ENCODE measurements around the gene OR52A1.
"Not testable (repeated sequence)": the region's sequence is repeated elsewhere in the genome, so short reads cannot be mapped to it uniquely, and the experiment has no call there.

Gene OR52A1

DNA sequence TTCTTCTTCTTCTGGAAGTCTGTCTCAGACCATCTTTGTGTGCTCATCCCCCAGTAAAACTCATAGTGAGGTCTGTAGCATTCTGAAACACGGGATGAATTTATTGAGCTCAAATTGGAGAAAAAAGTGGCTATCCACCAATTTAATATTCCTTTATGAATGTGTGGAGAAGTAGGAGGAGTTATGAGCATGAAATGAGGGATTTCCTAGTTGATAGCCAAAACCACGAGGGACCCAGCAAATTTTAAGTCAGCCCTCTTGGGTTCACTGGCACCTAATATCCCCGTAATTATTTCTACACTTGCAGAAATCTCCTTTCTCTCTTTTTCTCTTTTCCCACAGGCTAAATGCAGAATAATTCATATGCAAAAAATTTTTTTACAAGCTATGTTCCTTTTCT is at the start of gene OR52A1:
Gene OR52A1 (minus strand): TSS at position 101 of the 400 bp plus-strand sequence. CDS start 2,388 bp downstream, outside the sequence.
- no peak for DNase-seq (ENCODE audit: low spot score)

GRCh38 chr11:5203366-5203765 is 48.8 kb upstream of the OR52A1 start:
- no peak for DNase-seq (ENCODE audit: low spot score)

DNA sequence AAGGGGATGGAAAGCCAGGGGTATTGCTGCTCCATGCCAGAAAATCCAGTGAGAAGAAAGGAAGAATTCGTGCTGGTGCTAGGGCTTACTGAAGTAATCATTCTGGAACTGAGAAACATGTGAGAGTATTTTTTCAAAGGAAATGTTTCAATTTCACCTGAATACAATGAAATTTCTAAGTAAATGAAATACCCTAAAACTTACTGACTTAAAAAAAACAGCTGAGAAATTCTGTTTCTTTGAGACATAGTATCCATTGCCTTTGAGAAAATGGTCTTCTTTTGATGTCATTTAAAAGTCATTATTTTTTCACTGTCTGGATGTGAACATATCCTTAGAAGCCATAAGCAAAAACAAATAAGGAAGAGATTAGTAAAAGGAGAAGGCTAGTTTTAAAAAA is 46.0 kb upstream of the OR52A1 start, which contains the start of gene OR51V1:
Gene OR51V1 (minus strand): TSS at position 101 of the 400 bp plus-strand sequence. CDS start 0 bp downstream, at position 101.
- DNase-seq (ENCODE audit: low spot score), result no peak

DNA sequence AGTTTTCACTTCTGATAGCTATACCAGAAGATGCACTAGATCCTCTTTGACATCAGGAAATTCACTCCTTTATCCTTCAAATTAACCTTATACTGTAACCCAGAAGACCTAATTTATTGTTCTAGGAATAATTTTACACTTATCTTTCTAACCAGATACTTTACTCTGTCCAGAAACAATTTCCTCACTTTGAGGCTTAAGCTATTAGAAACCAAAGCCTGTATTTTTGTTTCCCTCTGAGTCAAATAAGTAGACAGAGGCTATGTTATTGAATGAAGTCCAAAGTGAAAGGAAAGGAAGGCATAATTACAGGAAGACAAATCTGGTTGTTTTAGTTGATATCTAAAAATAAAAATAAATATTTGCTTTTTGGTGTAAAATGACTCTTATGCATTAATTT is 43.7 kb upstream of the OR52A1 start:
- no peak for DNase-seq (ENCODE audit: low spot score)

- DNase-seq (ENCODE audit: low spot score), result peak; percentile 26
These were observed 43.0 kb upstream of the OR52A1 start for GRCh38 chr11:5197536-5197935.

- no peak for DNase-seq (ENCODE audit: low spot score)
These were observed 42.2 kb upstream of the OR52A1 start for GRCh38 chr11:5196731-5197130.

GRCh38 chr11:5196067-5196466 is 41.5 kb upstream of the OR52A1 start:
- DNase-seq (ENCODE audit: low spot score), result no peak

GRCh38 chr11:5192738-5193137 is 38.2 kb upstream of the OR52A1 start:
- no peak for DNase-seq (ENCODE audit: low spot score)

DNA sequence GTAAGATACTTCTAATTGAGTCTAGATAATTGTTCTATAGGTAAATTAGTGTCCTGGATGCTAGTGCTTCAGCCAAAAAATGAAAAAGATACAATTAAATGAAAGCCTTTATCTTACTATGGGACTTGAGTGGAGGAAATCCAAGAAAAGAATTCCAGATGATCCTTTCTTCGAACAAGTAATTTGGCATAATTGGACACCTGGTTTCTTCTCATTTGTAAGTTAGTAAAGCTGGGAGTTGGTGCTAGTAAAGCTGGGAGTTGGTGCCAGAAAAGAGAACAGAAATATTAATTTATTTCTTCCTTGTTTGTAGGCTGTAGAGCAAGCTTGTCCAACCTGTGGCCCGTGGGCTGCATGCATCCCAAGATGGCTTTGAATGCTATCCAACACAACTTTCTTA is 33.6 kb upstream of the OR52A1 start:
- no peak for DNase-seq (ENCODE audit: low spot score)

GRCh38 chr11:5178046-5178837 is 23.7 kb upstream of the OR52A1 start:
- no peak for DNase-seq (ENCODE audit: low spot score)

GRCh38 chr11:5174934-5175333 is 20.4 kb upstream of the OR52A1 start:
- no peak for DNase-seq (ENCODE audit: low spot score)

- no peak for DNase-seq (ENCODE audit: low spot score)
These were observed 17.3 kb upstream of the OR52A1 start for GRCh38 chr11:5171856-5172255.

GRCh38 chr11:5165898-5166297 is 11.3 kb upstream of the OR52A1 start:
- not testable (repeated sequence) for DNase-seq (ENCODE audit: low spot score)

- DNase-seq (ENCODE audit: low spot score), result not testable (repeated sequence)
These were observed 10.2 kb upstream of the OR52A1 start for GRCh38 chr11:5164807-5165206.

DNA sequence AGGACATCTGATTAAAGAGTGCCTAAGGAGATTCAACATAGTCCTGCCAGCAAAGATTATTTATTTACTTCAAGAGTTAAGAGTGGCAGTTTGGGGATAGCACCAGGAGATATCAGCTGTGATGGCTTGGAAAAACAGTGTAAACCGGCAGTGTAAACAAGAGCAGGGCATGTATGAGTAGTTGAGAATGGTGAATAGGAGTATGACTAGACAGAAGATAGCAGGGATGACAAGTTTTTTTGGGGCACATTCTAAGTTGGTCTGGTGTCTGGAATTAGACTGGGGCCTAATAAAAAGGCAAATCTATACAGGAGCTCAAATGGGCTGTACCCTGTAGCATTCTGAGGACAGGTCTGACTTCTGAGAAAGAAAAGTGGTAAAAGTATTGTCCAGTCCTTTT is 6.5 kb upstream of the OR52A1 start:
- DNase-seq (ENCODE audit: low spot score), result not testable (repeated sequence)

- not testable (repeated sequence) for DNase-seq (ENCODE audit: low spot score)
These were observed 5.7 kb upstream of the OR52A1 start for GRCh38 chr11:5160217-5160616.

GRCh38 chr11:5159806-5160205 is 5.2 kb upstream of the OR52A1 start:
- no peak for DNase-seq (ENCODE audit: low spot score)

DNA sequence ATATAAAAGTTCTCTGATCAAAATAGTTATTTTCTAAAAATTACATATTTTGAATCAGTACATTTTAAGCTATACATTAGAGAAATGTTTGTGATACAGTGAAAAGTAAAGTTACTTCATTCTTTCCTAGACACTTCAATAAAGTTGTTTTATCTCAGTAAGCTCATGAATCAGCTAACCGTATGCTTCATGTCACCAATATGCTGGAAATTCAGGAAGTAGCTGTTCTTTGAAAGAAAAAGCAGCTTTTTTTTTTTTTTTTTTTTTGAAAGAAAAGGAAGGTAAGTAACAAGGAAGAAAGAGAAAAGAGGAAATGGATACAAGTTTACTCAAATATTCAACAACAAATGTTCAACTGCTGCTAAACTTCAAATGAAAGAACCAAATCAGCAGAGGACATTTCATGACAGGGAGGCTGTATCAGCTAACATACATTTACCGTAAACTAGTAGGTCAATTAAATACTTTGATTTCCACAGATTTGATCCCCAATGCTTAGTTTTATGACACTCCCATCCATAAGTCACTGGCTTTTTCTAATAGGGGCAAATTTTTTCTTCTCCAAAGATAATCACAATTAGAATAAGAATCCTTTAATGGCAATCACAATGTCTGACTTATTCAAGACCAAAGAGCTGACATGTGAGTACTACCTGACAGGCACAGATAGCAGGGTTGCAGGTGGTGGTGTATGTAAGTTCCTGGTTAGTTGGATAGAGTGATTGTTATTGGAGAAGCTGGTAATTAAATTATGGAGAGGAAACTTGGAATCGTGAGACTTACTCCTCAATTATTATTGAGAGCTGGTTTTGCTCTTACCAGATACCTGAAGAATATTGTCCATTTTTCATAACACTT is 754 bp downstream of the OR52A1 start:
- DNase-seq (ENCODE audit: low spot score), result no peak

- DNase-seq (ENCODE audit: low spot score), result no peak
These were observed 2.8 kb downstream of the OR52A1 start for GRCh38 chr11:5151713-5152153.

DNA sequence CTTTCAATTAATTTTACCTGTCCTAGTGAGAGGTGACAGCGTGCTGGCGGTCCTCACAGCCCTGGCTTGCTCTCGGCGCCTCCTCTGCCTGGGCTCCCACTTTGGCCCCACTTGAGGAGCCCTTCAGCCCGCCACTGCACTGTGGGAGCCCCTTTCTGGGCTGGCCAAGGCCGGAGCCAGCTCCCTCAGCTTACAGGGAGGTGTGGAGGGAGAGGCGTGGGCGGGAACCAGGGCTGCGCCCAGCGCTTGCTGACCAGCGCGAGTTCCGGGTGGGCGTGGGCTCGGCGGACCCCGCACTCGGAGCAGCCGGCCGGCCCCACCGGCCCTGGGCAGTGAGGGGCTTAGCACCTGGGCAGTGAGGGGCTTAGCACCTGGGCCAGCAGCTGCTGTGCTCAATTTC is 10.4 kb downstream of the OR52A1 start:
- DNase-seq (ENCODE audit: low spot score), result not testable (repeated sequence)

DNA sequence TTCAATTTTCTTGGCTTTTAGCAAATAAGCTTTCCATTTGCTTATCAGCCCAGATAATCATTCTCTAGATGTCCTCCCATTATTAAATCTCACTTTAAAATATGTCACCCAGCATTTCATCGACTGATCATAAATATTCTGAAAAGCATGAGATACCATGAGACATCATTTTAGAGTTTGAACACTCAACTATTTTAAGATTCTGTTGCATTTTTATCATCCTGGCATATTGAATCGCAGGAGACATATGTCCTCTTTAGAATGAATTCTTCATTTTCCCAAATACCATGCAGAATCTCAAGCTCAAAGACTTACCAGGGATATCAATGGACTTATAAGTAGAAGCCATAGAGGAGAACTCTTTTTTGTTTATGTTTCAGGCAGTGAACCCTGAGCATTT is 16.6 kb downstream of the OR52A1 start, which contains the start of gene OR52A5:
Gene OR52A5 (minus strand): TSS at position 361 of the 400 bp plus-strand sequence. CDS start 5,714 bp downstream, outside the sequence.
- no peak for DNase-seq (ENCODE audit: low spot score)

- DNase-seq (ENCODE audit: low spot score), result no peak
These were observed 17.5 kb downstream of the OR52A1 start for GRCh38 chr11:5137014-5137413.

GRCh38 chr11:5136261-5136660 is 18.3 kb downstream of the OR52A1 start:
- DNase-seq (ENCODE audit: low spot score), result no peak
